Measurements from ENCODE around the gene DSP. TPM values are rescaled to one million over a fixed set of nuclear protein-coding genes. Genes with fewer than 3 reads are reported as not detected.

The DSP gene
- total and polyA plus RNA-seq, 2 of the 13 experiments (the other 11 are each of a cell fraction or from before 2014, with no cell fraction given) = 89.8 to 117 TPM

- TF ChIP-seq, protein P1, sequence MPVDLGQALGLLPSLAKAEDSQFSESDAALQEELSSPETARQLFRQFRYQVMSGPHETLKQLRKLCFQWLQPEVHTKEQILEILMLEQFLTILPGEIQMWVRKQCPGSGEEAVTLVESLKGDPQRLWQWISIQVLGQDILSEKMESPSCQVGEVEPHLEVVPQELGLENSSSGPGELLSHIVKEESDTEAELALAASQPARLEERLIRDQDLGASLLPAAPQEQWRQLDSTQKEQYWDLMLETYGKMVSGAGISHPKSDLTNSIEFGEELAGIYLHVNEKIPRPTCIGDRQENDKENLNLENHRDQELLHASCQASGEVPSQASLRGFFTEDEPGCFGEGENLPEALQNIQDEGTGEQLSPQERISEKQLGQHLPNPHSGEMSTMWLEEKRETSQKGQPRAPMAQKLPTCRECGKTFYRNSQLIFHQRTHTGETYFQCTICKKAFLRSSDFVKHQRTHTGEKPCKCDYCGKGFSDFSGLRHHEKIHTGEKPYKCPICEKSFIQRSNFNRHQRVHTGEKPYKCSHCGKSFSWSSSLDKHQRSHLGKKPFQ (CRISPR knock-in tag; IDR thresholded peaks at IDR 0.05; ENCODE audit: insufficient replicate concordance) = no peak
- peak; percentile 94 for TF ChIP-seq POLR2G (IDR thresholded peaks at IDR 0.05; ENCODE audit: low read depth, low read length)
- TF ChIP-seq ZNF367 (CRISPR knock-in tag; IDR thresholded peaks at IDR 0.05; ENCODE audit: borderline replicate concordance) = no peak
- TF ChIP-seq AFF4 (CRISPR knock-in tag; IDR thresholded peaks at IDR 0.05) = peak; percentile 95
- no peak for TF ChIP-seq SRSF9 (IDR thresholded peaks at IDR 0.05; ENCODE audit: borderline replicate concordance, insufficient read depth, low read depth, low read length, poor library complexity, severe bottlenecking)
- TF ChIP-seq, protein P2, sequence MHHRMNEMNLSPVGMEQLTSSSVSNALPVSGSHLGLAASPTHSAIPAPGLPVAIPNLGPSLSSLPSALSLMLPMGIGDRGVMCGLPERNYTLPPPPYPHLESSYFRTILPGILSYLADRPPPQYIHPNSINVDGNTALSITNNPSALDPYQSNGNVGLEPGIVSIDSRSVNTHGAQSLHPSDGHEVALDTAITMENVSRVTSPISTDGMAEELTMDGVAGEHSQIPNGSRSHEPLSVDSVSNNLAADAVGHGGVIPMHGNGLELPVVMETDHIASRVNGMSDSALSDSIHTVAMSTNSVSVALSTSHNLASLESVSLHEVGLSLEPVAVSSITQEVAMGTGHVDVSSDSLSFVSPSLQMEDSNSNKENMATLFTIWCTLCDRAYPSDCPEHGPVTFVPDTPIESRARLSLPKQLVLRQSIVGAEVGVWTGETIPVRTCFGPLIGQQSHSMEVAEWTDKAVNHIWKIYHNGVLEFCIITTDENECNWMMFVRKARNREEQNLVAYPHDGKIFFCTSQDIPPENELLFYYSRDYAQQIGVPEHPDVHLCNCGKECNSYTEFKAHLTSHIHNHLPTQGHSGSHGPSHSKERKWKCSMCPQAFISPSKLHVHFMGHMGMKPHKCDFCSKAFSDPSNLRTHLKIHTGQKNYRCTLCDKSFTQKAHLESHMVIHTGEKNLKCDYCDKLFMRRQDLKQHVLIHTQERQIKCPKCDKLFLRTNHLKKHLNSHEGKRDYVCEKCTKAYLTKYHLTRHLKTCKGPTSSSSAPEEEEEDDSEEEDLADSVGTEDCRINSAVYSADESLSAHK (CRISPR knock-in tag; IDR thresholded peaks at IDR 0.05; ENCODE audit: borderline replicate concordance) = no peak
- peak; percentile 98 for TF ChIP-seq ERF (CRISPR knock-in tag; IDR thresholded peaks at IDR 0.05)
- no peak for TF ChIP-seq EHMT2 (IDR thresholded peaks at IDR 0.05; ENCODE audit: borderline replicate concordance, low read depth, low read length)
- TF ChIP-seq EZH2 (conservative IDR thresholded peaks at IDR 0.05; ENCODE audit: low read depth, low read length) = no peak
- peak; percentile 76 for TF ChIP-seq ARNTL (CRISPR knock-in tag; IDR thresholded peaks at IDR 0.05)
- TF ChIP-seq NR0B2 (CRISPR knock-in tag; IDR thresholded peaks at IDR 0.05) = no peak; the same call in 1 of the 2 replicates
- TF ChIP-seq SALL2 (CRISPR knock-in tag; IDR thresholded peaks at IDR 0.05) = peak; percentile 98
- peak; percentile 95 for TF ChIP-seq MEIS2 (CRISPR knock-in tag; IDR thresholded peaks at IDR 0.05)
- TF ChIP-seq RAD51 (IDR thresholded peaks at IDR 0.05; ENCODE audit: borderline replicate concordance) = no peak
- TF ChIP-seq ZNF512 (CRISPR knock-in tag; IDR thresholded peaks at IDR 0.05) = no peak
- no peak for TF ChIP-seq CHD4 (IDR thresholded peaks at IDR 0.05; ENCODE audit: borderline replicate concordance, low read length)
- TF ChIP-seq ZNF44 (CRISPR knock-in tag; IDR thresholded peaks at IDR 0.05) = no peak
- peak; percentile 97 for TF ChIP-seq ZSCAN21 (CRISPR knock-in tag; IDR thresholded peaks at IDR 0.05; ENCODE audit: borderline replicate concordance)
Observed at GRCh38 chr6:7541175-7542064, at the start of gene DSP (continued).
